Esophagus muscularis mucosa (tissue), 4 donors: ENCODE data around the gene IFIT1B. TPM values are rescaled to one million over a fixed set of nuclear protein-coding genes. Genes with fewer than 3 reads are reported as not detected.

Experiments
- DNase-seq: peaks from one replicate; pipeline ENCODE4 v3.0.0-alpha.2; 2017; ENCODE audit errors: extremely low spot score
- H3K27ac ChIP-seq, 4 donors: fragments of 200-600 bp; sonication (generic); replicated peaks in 1 of 4; 1 replicate in 3 of 4; 2 replicates in 1 of 4; pipeline ENCODE4 v1.5.1; 2016 to 2019; ENCODE audit warnings: mild to moderate bottlenecking in 1 of 4
- H3K27me3 ChIP-seq, 4 donors: fragments of 200-600 bp; sonication (generic); one replicate each; pipeline versions ENCODE4 v1.5.1 to v1.6.0; 2016 to 2019
- H3K36me3 ChIP-seq, 4 donors: fragments of 200-600 bp; sonication (generic); one replicate each; pipeline ENCODE4 v1.5.1; 2016 to 2019
- H3K4me1 ChIP-seq, 4 donors: fragments of 200-600 bp; sonication (generic); one replicate each; pipeline ENCODE4 v1.5.1; 2016 to 2019
- H3K4me3 ChIP-seq, 4 donors: fragments of 200-600 bp; sonication (generic); 1 replicate in 2 of 4; 2 replicates in 2 of 4; pipeline ENCODE4 v1.5.1; 2016 to 2019; ENCODE audit warnings: mild to moderate bottlenecking in 4 of 4, moderate library complexity in 1 of 4
- H3K9me3 ChIP-seq, 4 donors: fragments of 200-600 bp; sonication (generic); 1 replicate in 3 of 4; 2 replicates in 1 of 4; pipeline ENCODE4 v1.5.1; 2016 to 2019
- CTCF ChIP-seq, 3 experiments: fragments of 200-600 bp in 2 of 3; fragments of 450-650 bp in 1 of 3; sonication (generic) in 2 of 3; IDR thresholded peaks; one replicate each; pipeline ENCODE4 v1.5.1; 2017 to 2019; ENCODE audit warnings: antibody characterized with exemption in 3 of 3, mild to moderate bottlenecking in 2 of 3, moderate library complexity in 1 of 3
- EP300 ChIP-seq: sonication (generic); formaldehyde crosslinking; IDR thresholded peaks from one replicate; pipeline ENCODE4 v1.6.1; 2017; ENCODE audit warnings: antibody characterized with exemption
- POLR2A ChIP-seq: fragments of 450-650 bp; IDR thresholded peaks from one replicate; pipeline ENCODE4 v1.6.1; 2017; ENCODE audit warnings: antibody characterized with exemption, moderate library complexity, mild to moderate bottlenecking, low read depth
- POLR2AphosphoS5 ChIP-seq, 2 donors: sonication (generic); formaldehyde crosslinking; IDR thresholded peaks; one replicate each; pipeline ENCODE4 v1.6.1; 2017; ENCODE audit warnings: antibody characterized with exemption in 2 of 2
- WGBS: methylation state at CpG from one replicate; pipeline ENCODE4 v1.1.5; 2018; 5-methylcytosine and 5-hydroxymethylcytosine counted together
- intact Hi-C: fragments of 100-400 bp; cut with DNase I; formaldehyde crosslinking; loops from one replicate; pipeline ENCODE4 v1.15.1; 2023
- total RNA-seq, 4 donors: library from RNA; depleted of rRNA; stranded (reverse); fragments of >200 nt; gene quantifications; one replicate each; pipeline versions ENCODE4 v1.1.0 to v1.2.1, GENCODE V29; 2016

The IFIT1B gene
- total RNA-seq, 4 donors from 2014 or later = 0.33 TPM; not detected in 3

GRCh38 chr10:89368129-89368528 is 9.7 kb upstream of the IFIT1B start:
- DNase-seq = no peak
- intact Hi-C loops = no loop called here
- Histone ChIP-seq H3K27me3 (no peaks in the 10 kb centered on the region), H3K4me1 (peaks cover 12 to 44% (median 34%) of the 10 kb centered on the region in 4 donors), H3K27ac (peak overlapping the region; percentile 30 to 62 (median 42)), H3K9me3 (no peaks in the 10 kb centered on the region), H3K4me3 (no peak overlapping the region), H3K36me3 (no peaks in the 10 kb centered on the region)
- no peak for TF ChIP-seq POLR2A
- 80% methylated on average over 1 of the region's 1 CpG for WGBS

GRCh38 chr10:89369156-89370105 is 8.4 kb upstream of the IFIT1B start:
- H3K27ac ChIP-seq = peak overlapping the region in 1 of 4 donors; percentile 0
- TF ChIP-seq EP300 (no peak), CTCF (IDR thresholded peaks at IDR 0.05) (peak; percentile 29 to 48 (median 46)), POLR2AphosphoS5 (IDR thresholded peaks at IDR 0.05) (no peak), POLR2A (no peak)
- no peak for DNase-seq
- no peaks in the 10 kb centered on the region for H3K27me3 ChIP-seq
- H3K9me3 ChIP-seq = no peaks in the 10 kb centered on the region
- 78% methylated on average over 5 of the region's 5 CpGs for WGBS
- no peak overlapping the region for H3K4me3 ChIP-seq
- H3K4me1 ChIP-seq = peaks cover 25 to 43% (median 40%) of the 10 kb centered on the region in 4 donors
- intact Hi-C loops = loop anchor here (5.0 kb wide), 1 partner anchor 32 kb away; no protein-coding TSS in a partner anchor
- no peaks in the 10 kb centered on the region for H3K36me3 ChIP-seq

GRCh38 chr10:89371079-89371478 is 6.8 kb upstream of the IFIT1B start:
- Histone ChIP-seq H3K4me3 (no peak overlapping the region), H3K27me3 (no peaks in the 10 kb centered on the region), H3K36me3 (no peaks in the 10 kb centered on the region), H3K4me1 (peaks cover 33 to 47% (median 46%) of the 10 kb centered on the region in 4 donors), H3K9me3 (no peaks in the 10 kb centered on the region), H3K27ac (no peak overlapping the region)
- intact Hi-C loops = loop anchor here (5.0 kb wide), 1 partner anchor 34 kb away; no protein-coding TSS in a partner anchor
- TF ChIP-seq CTCF (IDR thresholded peaks at IDR 0.05) (no peak), POLR2AphosphoS5 (IDR thresholded peaks at IDR 0.05) (no peak), POLR2A (no peak), EP300 (no peak)
- no peak for DNase-seq

GRCh38 chr10:89371987-89372386 is 5.9 kb upstream of the IFIT1B start:
- Histone ChIP-seq H3K9me3 (no peaks in the 10 kb centered on the region), H3K4me3 (no peak overlapping the region), H3K36me3 (no peaks in the 10 kb centered on the region), H3K4me1 (peaks cover 33 to 46% (median 45%) of the 10 kb centered on the region in 4 donors), H3K27me3 (no peaks in the 10 kb centered on the region), H3K27ac (no peak overlapping the region)
- WGBS = 100% methylated on average over 3 of the region's 3 CpGs
- intact Hi-C loops = loop anchor here (5.0 kb wide), 1 partner anchor 35 kb away; no protein-coding TSS in a partner anchor
- TF ChIP-seq POLR2A (no peak), EP300 (no peak), POLR2AphosphoS5 (IDR thresholded peaks at IDR 0.05) (no peak), CTCF (IDR thresholded peaks at IDR 0.05) (no peak)
- DNase-seq = no peak

GRCh38 chr10:89373916-89374711 is 3.7 kb upstream of the IFIT1B start:
- WGBS = 9% methylated on average over 3 of the region's 3 CpGs
- Histone ChIP-seq H3K4me3 (peak overlapping the region in 2 of 4 donors; percentile 14 to 23), H3K36me3 (no peaks in the 10 kb centered on the region), H3K27me3 (no peaks in the 10 kb centered on the region), H3K4me1 (peaks cover 22 to 29% (median 25%) of the 10 kb centered on the region in 4 donors), H3K9me3 (no peaks in the 10 kb centered on the region), H3K27ac (peak overlapping the region; percentile 77 to 81 (median 80))
- intact Hi-C loops = loop anchor here (5.0 kb wide), 1 partner anchor 37 kb away; no protein-coding TSS in a partner anchor
- TF ChIP-seq POLR2A = no peak
- TF ChIP-seq POLR2AphosphoS5 (IDR thresholded peaks at IDR 0.05) = peak; percentile 72 to 75
- TF ChIP-seq CTCF (IDR thresholded peaks at IDR 0.05) = no peak
- no peak for TF ChIP-seq EP300
- peak; percentile 96 for DNase-seq
